NCI-H1694 (cell line): ENCODE results near the gene CIRBP.

Experiments used
- DNase-seq: peaks from one replicate; lab custom pipeline; 2025; lab: John Stamatoyannopoulos, UW

The CIRBP gene

DNA sequence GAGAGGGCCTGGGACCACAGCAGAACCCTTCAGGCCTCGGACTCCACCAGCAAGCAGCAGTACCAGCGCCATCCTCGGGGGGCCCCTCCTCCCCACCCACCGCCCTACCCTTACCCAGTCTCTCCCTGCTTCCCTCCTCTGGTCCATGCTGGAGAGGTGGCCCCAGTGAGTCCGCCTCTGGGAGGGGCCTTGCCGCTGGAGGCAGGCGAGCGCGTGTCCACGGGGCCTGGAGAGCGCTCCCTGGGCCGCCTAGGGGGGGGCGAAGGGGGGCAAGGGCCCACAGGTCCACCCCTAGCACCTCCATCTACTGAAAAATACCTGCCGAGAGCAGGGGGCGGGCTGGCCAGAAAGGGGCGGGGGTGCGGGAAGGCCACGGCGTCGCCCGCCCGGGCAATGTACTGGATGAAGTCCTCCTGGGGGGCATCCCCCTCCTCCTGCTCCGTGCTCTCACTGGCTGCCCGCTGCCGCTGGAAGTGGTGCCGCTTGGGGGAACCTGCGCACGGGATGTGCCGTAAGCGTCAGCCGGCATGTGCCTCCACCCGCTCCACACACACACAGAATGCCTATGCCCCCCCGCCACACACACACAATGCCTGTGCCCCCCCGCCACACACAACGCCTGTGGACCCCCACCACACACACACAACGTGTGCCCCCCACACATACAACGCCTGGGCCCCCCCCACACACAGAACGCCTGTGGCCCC is 38.2 kb upstream of the CIRBP start:
- no peak for DNase-seq

DNA sequence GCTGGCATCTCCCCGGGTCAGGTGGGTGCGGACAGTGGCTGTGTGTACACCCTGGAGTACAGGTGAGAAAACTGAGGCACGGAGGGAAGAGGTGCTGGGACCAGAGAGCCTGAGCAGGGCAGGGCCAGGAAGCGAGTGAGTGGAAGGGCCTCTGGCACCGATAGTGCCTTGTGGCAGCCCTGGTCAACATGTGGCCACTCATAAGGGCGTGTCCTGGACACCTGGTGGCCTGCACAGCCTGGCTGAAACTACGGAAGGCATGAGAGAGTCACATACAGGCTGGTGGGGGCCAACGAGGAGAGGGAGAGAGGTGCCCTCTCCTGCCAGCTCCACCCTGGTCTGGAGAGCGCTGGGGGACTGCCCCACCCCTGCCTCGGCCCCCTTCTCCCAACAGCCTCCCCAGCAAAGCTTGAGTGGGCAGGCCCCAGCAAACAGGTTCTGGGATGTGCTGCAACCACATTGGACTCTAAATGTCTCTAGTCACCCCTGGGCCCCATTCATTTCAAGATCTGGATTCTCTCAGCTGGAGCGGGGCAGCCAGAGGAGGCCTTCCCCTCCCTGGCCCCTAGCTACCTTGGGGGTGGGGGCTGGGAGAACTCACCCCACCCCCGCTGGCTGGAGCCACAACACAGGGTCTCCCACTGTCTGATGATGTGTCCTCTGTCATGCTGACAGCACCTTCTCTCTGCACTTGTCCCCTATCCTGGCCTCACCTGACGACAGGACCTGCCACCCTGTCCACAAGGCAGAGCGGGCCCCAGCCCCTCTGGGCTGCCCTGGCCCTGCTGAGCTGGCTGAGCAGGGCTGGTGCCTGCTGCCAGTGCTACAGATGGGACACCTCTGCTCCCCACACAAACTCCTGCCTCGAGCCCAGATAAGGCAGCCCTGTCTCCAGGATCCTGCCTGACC is 37.1 kb upstream of the CIRBP start:
- no peak for DNase-seq

GRCh38 chr19:1232652-1233072 is 36.5 kb upstream of the CIRBP start:
- DNase-seq: no peak

DNA sequence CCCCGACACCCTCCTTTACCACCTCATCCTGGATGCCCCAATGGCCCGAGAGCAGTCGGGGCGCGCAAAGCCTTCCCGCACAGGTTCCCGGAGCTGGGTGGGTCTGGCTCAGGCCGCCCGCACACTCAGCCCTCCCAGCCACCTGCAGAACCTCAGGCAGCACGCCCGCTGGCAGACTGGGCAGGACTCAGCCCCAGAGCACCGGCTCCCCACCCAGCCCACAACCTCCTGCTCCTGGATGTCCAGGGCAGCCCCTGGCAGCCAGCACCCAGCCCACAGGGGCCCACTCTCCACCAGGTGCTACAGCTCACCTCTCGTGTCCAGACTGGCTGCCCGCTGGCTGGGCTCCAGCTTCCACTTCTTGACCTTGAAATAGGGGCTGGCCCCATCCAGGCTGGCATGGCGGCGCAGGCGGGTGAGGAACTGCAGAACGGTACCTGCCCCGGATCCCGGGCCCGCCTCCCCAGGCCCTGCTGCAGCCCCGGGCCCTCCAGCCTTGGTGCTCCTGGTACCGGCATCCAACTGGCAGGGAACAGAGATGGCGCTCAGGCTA is 35.9 kb upstream of the CIRBP start:
- no peak for DNase-seq

GRCh38 chr19:1234051-1234954 is 34.8 kb upstream of the CIRBP start:
- no peak for DNase-seq

DNA sequence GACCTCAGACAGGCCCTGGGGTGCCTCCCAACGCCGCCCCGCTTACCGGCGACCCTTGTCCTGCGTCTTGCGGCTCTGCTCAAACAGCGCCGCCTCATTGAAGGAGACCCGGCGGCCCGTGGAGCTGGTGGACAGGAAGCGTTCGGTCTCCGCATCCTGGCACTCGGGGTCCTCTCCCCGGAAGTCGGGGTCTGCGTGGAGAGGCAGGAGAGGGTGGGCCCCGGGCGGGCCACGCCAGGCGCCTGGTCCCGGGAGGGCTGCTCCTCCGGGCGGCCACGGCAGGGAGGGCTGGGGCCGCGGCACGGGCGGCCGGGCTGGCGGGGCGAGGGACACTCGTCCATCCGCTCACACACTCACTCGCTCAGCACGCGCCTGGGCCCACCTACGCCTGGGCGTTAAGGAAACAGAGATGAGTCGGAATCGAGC is 34.2 kb upstream of the CIRBP start:
- no peak for DNase-seq

GRCh38 chr19:1235625-1236538 is 33.2 kb upstream of the CIRBP start:
- DNase-seq: no peak

- no peak for DNase-seq
Measured at GRCh38 chr19:1236576-1236975, 32.6 kb upstream of the CIRBP start.

DNA sequence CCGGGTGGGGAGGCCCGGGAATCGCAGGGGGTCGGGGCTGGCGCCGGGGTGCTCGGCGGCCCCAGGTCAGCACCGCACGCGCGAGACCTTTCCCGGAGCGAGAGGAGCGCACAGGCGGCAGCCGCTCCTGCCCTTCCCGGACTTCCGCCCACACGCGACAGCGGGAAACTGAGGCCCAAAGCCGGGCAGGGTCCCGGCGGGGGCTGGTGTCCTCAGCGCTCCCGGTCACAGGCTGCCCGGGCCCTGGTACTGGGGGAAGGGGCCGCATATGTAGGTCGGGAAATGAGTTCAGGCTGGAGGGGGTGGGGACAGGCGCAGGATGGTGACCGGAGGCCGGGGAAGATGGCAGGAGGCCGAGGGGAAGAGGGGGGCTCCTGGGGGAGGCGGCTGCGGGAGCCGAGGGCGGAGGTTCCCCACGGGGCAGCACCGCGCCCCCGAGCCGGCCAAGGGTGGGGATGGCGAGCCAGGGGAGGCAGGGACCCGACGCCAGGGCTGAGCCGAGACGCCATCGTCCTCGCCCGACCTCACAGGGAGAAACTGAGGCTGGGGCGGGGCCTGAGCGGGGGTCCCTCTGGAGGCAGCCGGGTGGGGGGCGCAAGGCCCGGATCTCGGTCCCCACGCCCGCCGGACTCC is 32.0 kb upstream of the CIRBP start:
- no peak for DNase-seq

- DNase-seq: no peak
Measured at GRCh38 chr19:1237754-1238368, 31.3 kb upstream of the CIRBP start, which contains the start of gene CBARP. CBARP (minus strand) TSS chr19:1238005; CDS start chr19:1236100, 1,905 bp downstream.

DNA sequence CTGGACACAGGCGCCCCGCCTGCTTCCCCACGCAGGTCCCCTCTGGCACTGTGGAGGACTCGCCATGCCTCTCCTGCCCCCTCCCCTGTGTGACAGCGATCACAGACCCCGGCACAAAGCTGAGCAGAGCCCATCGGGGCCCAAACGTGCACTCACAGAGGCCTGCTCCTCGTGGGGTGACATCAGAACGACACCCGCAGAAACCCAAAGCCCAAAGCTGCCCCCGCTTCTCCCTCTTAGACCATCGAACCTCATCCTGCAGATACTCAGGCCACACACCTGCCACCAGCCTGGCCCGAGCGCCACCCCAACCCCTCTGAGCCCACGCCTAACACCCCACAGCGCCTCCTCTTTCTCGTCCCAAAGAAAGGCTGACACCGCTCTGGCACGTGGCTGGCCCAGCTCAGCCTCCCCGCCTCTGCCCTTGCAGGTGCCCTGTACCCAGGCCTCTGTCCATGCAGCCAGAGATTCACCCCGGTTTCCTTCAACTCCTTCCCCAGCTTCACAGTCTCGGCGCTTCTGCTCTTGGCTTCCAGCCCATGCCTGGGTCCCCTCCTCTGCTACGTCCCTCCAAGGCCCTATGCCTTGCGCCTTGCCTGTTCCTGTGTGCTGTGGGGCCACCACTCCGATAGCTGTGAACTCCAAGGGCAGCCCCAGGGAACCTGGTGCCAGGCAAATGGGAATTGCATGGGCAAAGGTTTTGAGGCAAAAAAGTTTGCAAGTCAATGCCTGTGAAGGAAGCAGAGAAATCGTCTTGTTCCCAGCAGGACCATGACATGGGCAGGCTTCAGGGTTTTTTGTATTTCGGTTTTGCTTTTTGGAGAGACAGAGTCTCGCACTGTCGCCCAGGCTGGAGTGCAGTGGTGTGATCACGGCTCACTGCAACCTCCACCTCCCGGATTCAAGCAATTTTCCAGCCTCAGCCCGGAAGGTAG is 30.5 kb upstream of the CIRBP start:
- DNase-seq: no peak

DNA sequence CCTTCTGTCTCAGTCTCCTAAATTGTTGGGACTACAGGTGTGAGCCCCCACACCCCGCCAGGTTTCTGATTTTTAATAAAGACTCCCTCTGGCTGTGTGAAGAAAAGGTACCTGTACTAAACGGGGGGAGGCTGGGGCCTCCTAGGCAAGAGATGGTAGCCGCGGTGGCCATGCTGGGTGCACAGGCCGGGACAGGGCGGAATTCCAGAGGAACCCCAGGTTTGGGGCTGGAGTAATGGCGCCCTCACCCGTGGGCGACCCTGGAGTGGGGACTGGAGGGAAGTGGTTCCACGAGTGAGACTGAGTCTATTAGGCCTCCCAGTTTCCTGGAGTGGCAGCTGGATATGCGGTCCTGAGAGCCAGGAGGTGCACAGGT is 29.7 kb upstream of the CIRBP start:
- DNase-seq: no peak

GRCh38 chr19:1239796-1240737 is 29.1 kb upstream of the CIRBP start:
- DNase-seq: peak; percentile 45

DNA sequence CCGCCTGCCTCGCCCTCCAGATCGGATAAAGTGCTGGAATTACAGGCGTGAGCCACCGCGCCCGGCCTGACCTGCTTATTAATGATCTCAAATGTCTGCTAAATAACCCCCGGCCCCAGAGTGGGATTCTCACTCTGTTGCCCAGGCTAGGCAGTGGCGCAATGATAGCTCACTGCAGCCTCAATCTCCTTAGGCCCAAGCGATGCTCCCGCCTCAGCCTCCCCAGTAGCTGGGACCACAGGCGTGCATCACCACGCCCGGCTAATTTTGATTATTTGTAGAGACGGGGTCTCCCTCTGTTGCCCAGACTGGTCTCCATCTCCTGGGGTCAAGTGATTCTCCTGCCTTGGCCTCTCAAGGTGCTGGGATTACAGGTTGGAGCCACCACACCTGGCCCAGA is 28.2 kb upstream of the CIRBP start:
- DNase-seq: no peak

- peak; percentile 69 for DNase-seq
Measured at GRCh38 chr19:1241417-1242095, 27.6 kb upstream of the CIRBP start, which contains the start of gene ATP5F1D. ATP5F1D (plus strand) TSS chr19:1241751; CDS start chr19:1241851, 100 bp downstream.

DNA sequence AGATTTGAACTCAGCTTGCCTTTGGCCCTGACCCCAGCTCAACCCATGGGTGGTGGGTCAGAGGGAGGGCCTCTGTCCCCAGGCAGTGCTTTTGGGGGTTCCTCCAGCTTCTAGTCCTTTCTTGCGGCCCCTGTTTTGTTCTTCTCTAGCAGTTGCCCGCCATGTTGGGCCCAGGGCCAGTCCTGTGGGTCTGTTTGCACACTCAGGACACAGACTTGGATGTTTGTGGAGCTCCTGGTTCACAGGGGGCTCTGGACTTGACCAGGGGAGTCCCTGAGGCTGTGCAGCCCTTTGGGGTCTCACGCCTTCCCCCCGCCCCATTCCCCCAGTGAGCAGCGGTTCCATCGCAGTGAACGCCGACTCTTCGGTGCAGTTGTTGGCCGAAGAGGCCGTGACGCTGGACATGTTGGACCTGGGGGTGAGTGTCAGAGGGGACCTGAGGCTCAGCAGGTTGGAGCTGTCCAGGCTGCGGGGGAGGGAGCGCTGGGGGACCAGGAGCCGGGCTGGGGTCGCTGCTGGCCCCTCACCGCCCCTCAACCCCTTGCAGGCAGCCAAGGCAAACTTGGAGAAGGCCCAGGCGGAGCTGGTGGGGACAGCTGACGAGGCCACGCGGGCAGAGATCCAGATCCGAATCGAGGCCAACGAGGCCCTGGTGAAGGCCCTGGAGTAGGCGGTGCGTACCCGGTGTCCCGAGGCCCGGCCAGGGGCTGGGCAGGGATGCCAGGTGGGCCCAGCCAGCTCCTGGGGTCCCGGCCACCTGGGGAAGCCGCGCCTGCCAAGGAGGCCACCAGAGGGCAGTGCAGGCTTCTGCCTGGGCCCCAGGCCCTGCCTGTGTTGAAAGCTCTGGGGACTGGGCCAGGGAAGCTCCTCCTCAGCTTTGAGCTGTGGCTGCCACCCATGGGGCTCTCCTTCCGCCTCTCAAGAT is 25.1 kb upstream of the CIRBP start:
- peak; percentile 45 for DNase-seq
